ENCODE measurements around the gene SLAMF9. TPM values are rescaled to one million over a fixed set of nuclear protein-coding genes. Genes with fewer than 3 reads are reported as not detected.
A peak's percentile ranks its signal among the peaks of the same experiment; 100 is the strongest.

The SLAMF9 gene
- total RNA-seq, 5 donors from 2014 or later (not counting 1 experiment from before 2014, with no cell fraction given), result not detected

DNA sequence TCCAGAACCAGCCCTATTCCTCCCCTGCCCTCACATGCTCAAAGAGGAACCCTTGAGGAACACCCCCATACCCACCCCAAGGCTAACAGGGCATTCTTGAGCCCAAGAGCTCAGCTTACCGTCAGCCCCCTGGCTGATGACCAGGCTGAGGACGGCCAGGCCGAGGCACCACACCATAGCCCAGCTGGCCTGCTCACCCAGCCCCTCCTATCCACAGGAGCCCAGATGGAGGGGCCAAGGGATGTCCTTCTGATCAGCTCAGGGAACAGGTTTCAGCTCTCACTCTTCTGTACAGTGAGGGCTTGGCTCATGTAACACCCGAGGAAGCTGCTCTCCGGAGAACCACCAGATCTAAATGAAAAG is 10.8 kb downstream of the SLAMF9 start:
- Histone ChIP-seq H3K9me3 (no peaks in the 10 kb centered on the region), H3K36me3 (ENCODE audit: control insufficient read depth in 2 of 2, extremely low read depth in 1 of 2, insufficient read depth in 1 of 2, low read length in 1 of 2) (no peaks in the 10 kb centered on the region), H3K4me1 (ENCODE audit: control insufficient read depth in 1 of 2, extremely low read depth in 1 of 2, insufficient read depth in 2 of 2, low read length in 2 of 2) (peaks cover 0 to 13% of the 10 kb centered on the region in 2 experiments), H3K4me3 (ENCODE audit: control insufficient read depth in 1 of 2, extremely low read depth in 1 of 2, low read length in 1 of 2) (no peak overlapping the region), H3K27me3 (replicated peaks in 1 of 2; ENCODE audit: control insufficient read depth in 2 of 2, extremely low read depth in 1 of 2, insufficient read depth in 2 of 2, low read length in 1 of 2) (peaks cover 0 to 55% of the 10 kb centered on the region in 2 experiments), H3K27ac (ENCODE audit: low read length) (no peak overlapping the region)
- H3K4me1 Mint-ChIP-seq, result peaks cover 7 to 13% (median 12%) of the 10 kb centered on the region in 3 donors
- peaks cover 35 to 42% of the 10 kb centered on the region in 2 donors for H3K27me3 Mint-ChIP-seq
- ATAC-seq (replicated peaks in 1 of 4) (no peak), DNase-seq (no peak)
- ChIA-PET CTCF (interaction anchor here in 1 of 2 donors (0.8 kb wide), 1 partner anchor 150 kb away, joined by 8 read pairs; no protein-coding TSS in a partner anchor), POLR2A (interaction anchor here in 1 of 2 donors (0.6 to 0.7 kb wide), 2 partner anchors 24 to 49 kb away, joined by 3 to 8 read pairs; no protein-coding TSS in a partner anchor)
- no peaks in the 10 kb centered on the region for H3K36me3 Mint-ChIP-seq
- 90% methylated on average over 3 of the region's 5 CpGs for WGBS (ENCODE audit: insufficient coverage)
- no peaks in the 10 kb centered on the region for H3K9me3 Mint-ChIP-seq
- no peak overlapping the region for H3K4me3 Mint-ChIP-seq
- no peak overlapping the region for H3K27ac Mint-ChIP-seq

DNA sequence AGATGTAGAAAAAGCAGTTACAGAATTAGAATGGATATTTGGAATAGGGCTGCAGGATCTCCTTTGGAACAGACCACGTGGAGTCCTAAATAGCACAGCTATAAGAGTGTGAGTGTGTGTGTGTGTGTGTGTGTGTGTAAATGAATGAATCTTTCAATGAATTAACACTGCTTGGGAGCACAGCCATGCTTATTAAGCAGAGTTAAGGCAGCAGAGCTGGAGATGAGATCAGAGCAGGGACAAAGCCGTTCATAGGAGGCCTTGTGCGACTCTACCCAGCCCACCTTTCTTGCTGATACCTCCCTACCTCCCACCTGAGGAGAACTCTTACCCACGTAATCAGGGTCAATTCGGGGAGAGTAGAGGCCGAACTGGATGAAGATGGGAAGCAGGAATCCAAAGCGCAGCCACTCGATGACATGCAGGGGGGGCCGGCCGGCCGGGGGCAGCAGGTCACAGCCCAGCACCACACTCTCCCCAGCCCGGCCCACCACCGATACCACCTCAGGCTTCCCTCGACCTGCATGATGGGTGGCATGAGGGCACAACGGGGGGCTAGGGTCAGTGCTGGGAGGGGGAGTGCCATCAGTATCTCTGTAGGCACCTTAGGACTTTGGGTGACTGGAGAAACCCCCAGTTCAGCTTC is 11.3 kb downstream of the SLAMF9 start:
- ATAC-seq (replicated peaks in 1 of 4) (no peak), DNase-seq (no peak)
- Mint-ChIP-seq H3K9me3 (no peaks in the 10 kb centered on the region), H3K27me3 (peaks cover 35 to 42% of the 10 kb centered on the region in 2 donors), H3K4me1 (peaks cover 7 to 13% (median 12%) of the 10 kb centered on the region in 3 donors), H3K27ac (peak overlapping the region in 1 of 2 donors; percentile 55), H3K4me3 (no peak overlapping the region), H3K36me3 (no peaks in the 10 kb centered on the region)
- no peak overlapping the region for H3K4me3 ChIP-seq (ENCODE audit: control insufficient read depth in 1 of 2, extremely low read depth in 1 of 2, low read length in 1 of 2)
- no peak overlapping the region for H3K27ac ChIP-seq (ENCODE audit: low read length)
- 62% methylated on average over 2 of the region's 15 CpGs for WGBS (ENCODE audit: insufficient coverage)
- peaks cover 0 to 13% of the 10 kb centered on the region in 2 experiments for H3K4me1 ChIP-seq (ENCODE audit: control insufficient read depth in 1 of 2, extremely low read depth in 1 of 2, insufficient read depth in 2 of 2, low read length in 2 of 2)
- H3K36me3 ChIP-seq (ENCODE audit: control insufficient read depth in 2 of 2, extremely low read depth in 1 of 2, insufficient read depth in 1 of 2, low read length in 1 of 2), result no peaks in the 10 kb centered on the region
- H3K27me3 ChIP-seq (replicated peaks in 1 of 2; ENCODE audit: control insufficient read depth in 2 of 2, extremely low read depth in 1 of 2, insufficient read depth in 2 of 2, low read length in 1 of 2), result peaks cover 0 to 56% of the 10 kb centered on the region in 2 experiments
- POLR2A ChIA-PET, result interaction anchor here in 1 of 2 donors (0.6 to 0.7 kb wide), 2 partner anchors 25 to 49 kb away, joined by 3 to 8 read pairs; no protein-coding TSS in a partner anchor
- CTCF ChIA-PET, result interaction anchor here in 1 of 2 donors (0.8 kb wide), 1 partner anchor 150 kb away, joined by 8 read pairs; no protein-coding TSS in a partner anchor
- no peaks in the 10 kb centered on the region for H3K9me3 ChIP-seq

DNA sequence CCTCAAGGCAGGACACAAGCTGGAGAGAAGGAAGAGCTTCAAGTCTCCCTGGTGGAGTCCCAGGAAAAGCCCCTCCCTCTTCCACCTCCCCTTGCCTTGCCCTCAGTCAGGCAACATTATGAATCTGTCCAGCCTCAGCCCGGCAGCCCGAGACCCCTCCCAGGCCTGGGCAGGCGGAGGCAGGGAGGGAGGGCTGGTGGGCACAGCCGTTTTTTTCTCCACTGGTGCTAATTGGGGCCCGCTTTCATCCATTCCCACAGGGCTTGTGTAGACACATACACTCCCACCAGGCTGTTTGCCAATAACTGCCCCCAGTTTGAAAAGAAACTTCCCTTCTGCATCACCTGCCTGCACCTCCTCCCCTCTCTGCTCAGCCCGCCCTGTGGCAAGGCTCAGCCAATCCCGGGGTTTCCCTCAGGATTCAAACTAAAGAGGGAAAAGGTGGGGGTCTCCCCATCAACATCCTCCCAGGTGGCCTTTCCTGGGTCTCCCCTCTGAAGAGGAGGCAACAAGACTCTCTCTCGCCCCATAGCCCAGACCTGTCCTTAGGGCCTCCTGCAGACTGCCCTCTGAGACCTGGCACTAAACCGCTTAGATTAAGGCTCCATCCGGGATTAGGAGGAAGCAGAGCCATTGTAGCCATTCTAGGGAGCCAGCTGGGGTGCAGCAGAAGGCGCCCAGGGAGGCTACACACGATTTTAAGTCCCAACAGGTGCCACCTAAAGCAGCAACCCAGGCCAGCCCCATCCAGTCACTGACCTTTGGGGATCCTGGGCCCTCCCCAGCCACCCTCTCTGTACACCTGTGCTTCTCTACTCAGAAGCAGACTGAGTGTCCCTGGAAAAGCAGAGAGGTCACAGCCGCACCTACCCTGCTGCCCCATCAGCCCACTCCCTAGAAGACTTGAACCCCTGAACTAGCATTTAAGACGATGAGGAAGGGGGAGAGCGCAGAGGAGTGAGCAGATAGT is 12.2 kb downstream of the SLAMF9 start:
- H3K27me3 Mint-ChIP-seq, result peaks cover 35 to 41% of the 10 kb centered on the region in 2 donors
- Histone ChIP-seq H3K36me3 (ENCODE audit: control insufficient read depth in 2 of 2, extremely low read depth in 1 of 2, insufficient read depth in 1 of 2, low read length in 1 of 2) (no peaks in the 10 kb centered on the region), H3K27me3 (replicated peaks in 1 of 2; ENCODE audit: control insufficient read depth in 2 of 2, extremely low read depth in 1 of 2, insufficient read depth in 2 of 2, low read length in 1 of 2) (peaks cover 0 to 64% of the 10 kb centered on the region in 2 experiments), H3K4me1 (ENCODE audit: control insufficient read depth in 1 of 2, extremely low read depth in 1 of 2, insufficient read depth in 2 of 2, low read length in 2 of 2) (peaks cover under 1 to 21% of the 10 kb centered on the region in 2 experiments), H3K4me3 (ENCODE audit: control insufficient read depth in 1 of 2, extremely low read depth in 1 of 2, low read length in 1 of 2) (no peak overlapping the region), H3K27ac (ENCODE audit: low read length) (no peak overlapping the region), H3K9me3 (no peaks in the 10 kb centered on the region)
- H3K27ac Mint-ChIP-seq, result no peak overlapping the region
- no peak overlapping the region for H3K4me3 Mint-ChIP-seq
- CTCF ChIA-PET, result interaction anchor here in 1 of 2 donors (0.6 kb wide), 1 partner anchor 935 kb away, joined by 3 read pairs; no protein-coding TSS in a partner anchor
- H3K9me3 Mint-ChIP-seq, result no peaks in the 10 kb centered on the region
- ATAC-seq (replicated peaks in 1 of 4), result no peak
- H3K36me3 Mint-ChIP-seq, result no peaks in the 10 kb centered on the region
- POLR2A ChIA-PET, result interaction anchor here in 1 of 2 donors (0.5 kb wide), 1 partner anchor 37 kb away, joined by 3 read pairs; no protein-coding TSS in a partner anchor
- peaks cover 8 to 16% (median 12%) of the 10 kb centered on the region in 3 donors for H3K4me1 Mint-ChIP-seq
- WGBS (ENCODE audit: insufficient coverage), result 78% methylated on average over 11 of the region's 15 CpGs
- DNase-seq, result no peak

DNA sequence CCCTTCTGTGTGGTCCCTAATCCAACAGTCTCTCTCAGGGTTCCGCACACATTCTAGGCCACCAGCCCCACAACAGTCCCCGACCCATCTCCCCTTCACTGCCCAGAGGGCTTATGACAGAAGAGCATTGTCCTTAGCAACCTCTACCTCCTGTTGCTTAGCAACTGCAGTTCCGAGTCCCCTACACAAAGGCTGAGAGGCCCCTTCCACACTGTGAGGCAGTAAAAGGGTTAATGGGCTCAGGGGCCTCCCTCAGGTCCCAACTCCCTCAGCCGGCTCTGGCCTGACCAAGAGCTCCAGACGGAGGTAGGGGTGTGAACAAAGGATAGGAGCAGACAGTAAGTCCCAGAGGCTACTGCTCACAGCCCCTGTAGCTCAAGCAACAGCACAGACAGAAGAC is 12.9 kb downstream of the SLAMF9 start:
- peaks cover 35 to 36% of the 10 kb centered on the region in 2 donors for H3K27me3 Mint-ChIP-seq
- Histone ChIP-seq H3K4me1 (ENCODE audit: control insufficient read depth in 1 of 2, extremely low read depth in 1 of 2, insufficient read depth in 2 of 2, low read length in 2 of 2) (peaks cover 4 to 28% of the 10 kb centered on the region in 2 experiments), H3K36me3 (ENCODE audit: control insufficient read depth in 2 of 2, extremely low read depth in 1 of 2, insufficient read depth in 1 of 2, low read length in 1 of 2) (no peaks in the 10 kb centered on the region), H3K27me3 (replicated peaks in 1 of 2; ENCODE audit: control insufficient read depth in 2 of 2, extremely low read depth in 1 of 2, insufficient read depth in 2 of 2, low read length in 1 of 2) (peaks cover 0 to 67% of the 10 kb centered on the region in 2 experiments), H3K9me3 (no peaks in the 10 kb centered on the region), H3K27ac (ENCODE audit: low read length) (no peak overlapping the region), H3K4me3 (ENCODE audit: control insufficient read depth in 1 of 2, extremely low read depth in 1 of 2, low read length in 1 of 2) (no peak overlapping the region)
- H3K36me3 Mint-ChIP-seq, result no peaks in the 10 kb centered on the region
- 100% methylated on average over 1 of the region's 5 CpGs for WGBS (ENCODE audit: insufficient coverage)
- no peak overlapping the region for H3K4me3 Mint-ChIP-seq
- ChIA-PET POLR2A (interaction anchor here in 1 of 2 donors (0.5 kb wide), 1 partner anchor 37 kb away, joined by 3 read pairs; no protein-coding TSS in a partner anchor), CTCF (interaction anchor here in 1 of 2 donors (0.6 kb wide), 2 partner anchors 936 to 1442 kb away, joined by 3 read pairs; no protein-coding TSS in a partner anchor)
- no peaks in the 10 kb centered on the region for H3K9me3 Mint-ChIP-seq
- no peak overlapping the region for H3K27ac Mint-ChIP-seq
- H3K4me1 Mint-ChIP-seq, result peaks cover 12 to 21% (median 12%) of the 10 kb centered on the region in 3 donors
- DNase-seq (no peak), ATAC-seq (replicated peaks in 1 of 4) (no peak)

DNA sequence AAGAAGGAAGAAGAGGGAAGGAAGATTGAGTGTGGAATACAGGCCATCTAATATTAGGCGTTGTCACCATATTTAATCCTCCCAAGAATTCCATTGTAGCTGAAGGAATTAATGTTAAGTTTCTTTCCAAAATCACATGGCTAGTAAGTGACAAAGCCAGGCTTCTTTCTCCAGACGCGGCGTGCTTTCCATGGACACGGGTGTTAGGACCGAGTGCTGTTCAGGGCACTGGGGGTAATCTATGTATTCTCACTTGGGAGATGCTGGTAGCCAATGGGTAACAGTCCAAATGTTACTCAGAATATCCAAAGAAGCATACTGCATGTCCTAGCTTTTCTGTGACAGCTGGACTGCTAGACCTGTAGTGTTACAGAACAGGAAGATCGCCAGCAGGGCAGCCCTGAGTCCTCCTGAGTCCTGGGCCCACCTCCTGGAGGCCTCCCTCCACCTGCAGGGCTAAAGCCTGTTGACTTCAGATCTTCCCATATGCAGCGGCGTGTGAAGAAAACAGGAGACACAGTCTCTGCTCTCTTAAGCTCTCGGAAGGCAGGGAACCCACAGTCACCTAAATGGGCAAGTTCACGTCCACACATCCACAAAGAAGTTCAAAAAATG is 13.9 kb downstream of the SLAMF9 start:
- Histone ChIP-seq H3K27ac (ENCODE audit: low read length) (no peak overlapping the region), H3K4me1 (ENCODE audit: control insufficient read depth in 1 of 2, extremely low read depth in 1 of 2, insufficient read depth in 2 of 2, low read length in 2 of 2) (peaks cover 4 to 20% of the 10 kb centered on the region in 2 experiments), H3K4me3 (ENCODE audit: control insufficient read depth in 1 of 2, extremely low read depth in 1 of 2, low read length in 1 of 2) (no peak overlapping the region), H3K9me3 (no peaks in the 10 kb centered on the region), H3K27me3 (replicated peaks in 1 of 2; ENCODE audit: control insufficient read depth in 2 of 2, extremely low read depth in 1 of 2, insufficient read depth in 2 of 2, low read length in 1 of 2) (peaks cover 0 to 61% of the 10 kb centered on the region in 2 experiments), H3K36me3 (ENCODE audit: control insufficient read depth in 2 of 2, extremely low read depth in 1 of 2, insufficient read depth in 1 of 2, low read length in 1 of 2) (no peaks in the 10 kb centered on the region)
- 97% methylated on average over 7 of the region's 11 CpGs for WGBS (ENCODE audit: insufficient coverage)
- Mint-ChIP-seq H3K4me1 (peaks cover 6 to 16% (median 12%) of the 10 kb centered on the region in 3 donors), H3K4me3 (no peak overlapping the region), H3K36me3 (no peaks in the 10 kb centered on the region), H3K27ac (no peak overlapping the region), H3K27me3 (peaks cover 30% of the 10 kb centered on the region in 2 donors), H3K9me3 (no peaks in the 10 kb centered on the region)
- no peak for DNase-seq
- ATAC-seq (replicated peaks in 1 of 4), result no peak
- POLR2A ChIA-PET, result no interaction called here
- CTCF ChIA-PET, result interaction anchor here (0.6 to 2.1 kb wide), 3 partner anchors 68 to 1443 kb away, joined by 3 to 7 read pairs (median 3); no protein-coding TSS in a partner anchor

Data from T-cell (primary cell).